ENCODE results near the gene NDE1. TPM values are rescaled to one million over a fixed set of nuclear protein-coding genes. Genes with fewer than 3 reads are reported as not detected.

The NDE1 gene
- total and polyA plus RNA-seq, 2 donors (not counting 3 experiments of a cell fraction or from before 2014, with no cell fraction given), result 28.0 to 90.2 TPM

- DNase-seq (ENCODE audit: low read depth, low spot score), result no peak
- BruUV-seq (replicated peaks), result no TSS peak
- no peaks in the 10 kb centered on the region for H3K4me1 ChIP-seq (ENCODE audit: control insufficient read depth, extremely low read depth, insufficient read depth, low read length)
- H2AFZ ChIP-seq (ENCODE audit: low read depth, low read length), result no peak overlapping the region
- H3K27ac ChIP-seq (ENCODE audit: insufficient read depth, low read depth, low read length), result no peak overlapping the region
- H3K4me3 ChIP-seq (replicated peaks in 1 of 3; ENCODE audit: insufficient read depth in 1 of 3, low read depth in 1 of 3, low read length in 3 of 3), result no peak overlapping the region
- ChIA-PET CTCF (interaction anchor here (1.7 kb wide), 1 partner anchor 11 kb away, joined by 9 read pairs; the partner anchor contains the start of gene MARF1), POLR2A (no interaction called here)
- H3K79me2 ChIP-seq (ENCODE audit: control insufficient read depth, insufficient read depth, low read length), result no peaks in the 10 kb centered on the region
- no peaks in the 10 kb centered on the region for H3K27me3 ChIP-seq (ENCODE audit: control insufficient read depth in 2 of 2, insufficient read depth in 2 of 2, low read length in 2 of 2)
- TF ChIP-seq JUN (IDR thresholded peaks at IDR 0.05; ENCODE audit: borderline replicate concordance, insufficient read depth, insufficient read length, low read depth) (no peak), FOS (IDR thresholded peaks at IDR 0.05; ENCODE audit: borderline replicate concordance, insufficient read depth, low read length) (no peak), POLR2AphosphoS5 (IDR thresholded peaks at IDR 0.05; ENCODE audit: insufficient read depth, low read depth, low read length) (no peak), MYC (IDR thresholded peaks at IDR 0.05; ENCODE audit: low read depth, low read length) (no peak), MAX (IDR thresholded peaks at IDR 0.05; ENCODE audit: insufficient read depth, insufficient read length) (no peak), CTCF (IDR thresholded peaks at IDR 0.05; ENCODE audit: extremely low read depth in 1 of 2, insufficient read depth in 1 of 2, low read depth in 1 of 2, low read length in 2 of 2) (no peak), GATA2 (IDR thresholded peaks at IDR 0.05; ENCODE audit: insufficient read depth, insufficient read length, low read depth, low read length) (no peak), POLR2A (IDR thresholded peaks at IDR 0.05; ENCODE audit: low read depth, low read length) (no peak), EZH2 (IDR thresholded peaks at IDR 0.05; ENCODE audit: borderline replicate concordance, low read depth, low read length, severe bottlenecking) (no peak)
- no peaks in the 10 kb centered on the region for H3K9me1 ChIP-seq (replicated peaks; ENCODE audit: control insufficient read depth, extremely low read depth, insufficient read depth, low read length)
- intact Hi-C loops (cut with micrococcal nuclease), result no loop called here
- no peak for FAIRE-seq
- dilution Hi-C loops (cut with MboI; ENCODE audit: extremely low pct_ligation_motif_present, low sequenced_read_pairs), result no loop called here
- H4K20me1 ChIP-seq (replicated peaks; ENCODE audit: control insufficient read depth, extremely low read depth, insufficient read depth, low read length), result no peaks in the 10 kb centered on the region
- peaks cover 19 to 22% of the 10 kb centered on the region in 2 experiments for H3K36me3 ChIP-seq (ENCODE audit: control insufficient read depth in 2 of 2, extremely low read depth in 1 of 2, insufficient read depth in 2 of 2, low read length in 2 of 2)
- H3K9ac ChIP-seq (replicated peaks; ENCODE audit: extremely low read depth, insufficient read depth, low read length), result no peak overlapping the region
- no peaks in the 10 kb centered on the region for H3K9me3 ChIP-seq (replicated peaks; ENCODE audit: control insufficient read depth, insufficient read depth, low read length)
- H3K4me2 ChIP-seq (ENCODE audit: insufficient read depth, low read length), result no peak overlapping the region
These were observed 18.2 kb upstream of the NDE1 start for GRCh38 chr16:15631730-15632409.

All from endothelial cell of umbilical vein (primary cell).